HG03521 (cell line): ENCODE results near the gene DBP.

Experiments used
- ATAC-seq: cut with Tn5 transposase; IDR thresholded peaks from one replicate; pipeline ENCODE4 v1.9.1; 2021; ENCODE audit warnings: mild to moderate bottlenecking, moderate library complexity; ENCODE audit not compliant: unreplicated experiment

The DBP gene

DNA sequence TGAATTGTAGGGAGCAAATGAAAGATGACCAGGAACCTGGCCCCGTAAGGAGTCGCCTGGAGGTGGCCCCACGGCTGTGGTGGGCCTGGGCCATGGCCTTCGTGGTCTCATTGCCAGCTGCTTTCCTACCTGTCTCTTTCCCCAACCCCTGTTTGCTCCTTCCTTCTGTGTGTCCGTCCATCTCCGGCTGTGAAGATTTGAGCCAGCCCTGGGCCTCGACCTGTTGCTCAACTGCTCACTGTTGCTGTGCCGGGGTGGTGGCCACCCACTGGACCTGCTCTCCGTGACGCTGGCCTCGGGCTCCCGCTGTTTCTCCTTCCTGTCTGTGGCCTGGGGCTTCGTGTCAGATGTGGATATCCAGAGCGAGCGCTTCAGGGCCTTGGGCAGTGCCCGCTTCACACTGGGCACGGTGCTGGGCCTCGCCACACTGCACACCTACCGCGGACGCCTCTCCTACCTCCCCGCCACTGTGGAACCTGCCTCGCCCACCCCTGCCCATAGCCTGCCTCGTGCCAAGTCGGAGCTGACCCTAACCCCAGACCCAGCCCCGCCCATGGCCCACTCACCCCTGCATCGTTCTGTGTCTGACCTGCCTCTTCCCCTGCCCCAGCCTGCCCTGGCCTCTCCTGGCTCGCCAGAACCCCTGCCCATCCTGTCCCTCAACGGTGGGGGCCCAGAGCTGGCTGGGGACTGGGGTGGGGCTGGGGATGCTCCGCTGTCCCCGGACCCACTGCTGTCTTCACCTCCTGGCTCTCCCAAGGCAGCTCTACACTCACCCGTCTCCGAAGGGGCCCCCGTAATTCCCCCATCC, 8.5 kb downstream of the DBP start:
- ATAC-seq = no peak

- ATAC-seq = no peak
These were observed 9.3 kb downstream of the DBP start for GRCh38 chr19:48627865-48628314.

DNA sequence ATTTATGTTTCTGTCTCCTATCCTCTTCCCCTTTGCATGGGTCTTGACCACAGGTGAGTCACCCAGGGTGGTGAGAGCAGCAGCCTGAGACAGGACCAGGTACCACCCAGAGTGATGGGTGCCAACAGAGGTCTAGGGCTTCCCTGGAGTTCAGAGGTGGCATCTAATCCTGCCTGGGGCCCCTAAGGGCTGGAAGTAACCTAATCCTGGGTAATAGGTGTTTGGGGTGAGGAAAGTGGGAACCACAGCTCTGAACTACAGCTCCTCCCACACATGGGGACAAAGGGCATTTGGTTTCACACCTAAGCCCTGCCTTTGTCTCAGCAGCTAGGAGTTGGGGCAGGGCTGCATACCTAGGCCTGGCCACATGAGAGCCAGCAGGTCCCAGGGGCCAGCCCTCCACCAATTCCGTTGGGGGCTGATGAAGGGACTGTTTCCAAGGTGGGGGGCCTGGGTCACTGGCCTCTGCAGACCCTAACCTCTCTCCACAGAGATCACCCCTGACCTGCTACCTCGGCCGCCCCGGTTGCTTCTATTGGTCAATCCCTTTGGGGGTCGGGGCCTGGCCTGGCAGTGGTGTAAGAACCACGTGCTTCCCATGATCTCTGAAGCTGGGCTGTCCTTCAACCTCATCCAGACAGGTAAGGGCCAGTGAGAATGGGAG, 9.8 kb downstream of the DBP start:
- ATAC-seq = no peak

DNA sequence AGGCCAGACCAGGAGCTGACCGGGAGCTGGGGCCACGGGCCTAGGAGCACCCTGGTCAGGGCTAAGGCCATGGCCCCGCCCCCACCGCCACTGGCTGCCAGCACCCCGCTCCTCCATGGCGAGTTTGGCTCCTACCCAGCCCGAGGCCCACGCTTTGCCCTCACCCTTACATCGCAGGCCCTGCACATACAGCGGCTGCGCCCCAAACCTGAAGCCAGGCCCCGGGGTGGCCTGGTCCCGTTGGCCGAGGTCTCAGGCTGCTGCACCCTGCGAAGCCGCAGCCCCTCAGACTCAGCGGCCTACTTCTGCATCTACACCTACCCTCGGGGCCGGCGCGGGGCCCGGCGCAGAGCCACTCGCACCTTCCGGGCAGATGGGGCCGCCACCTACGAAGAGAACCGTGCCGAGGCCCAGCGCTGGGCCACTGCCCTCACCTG, 11.3 kb downstream of the DBP start:
- ATAC-seq = no peak

DNA sequence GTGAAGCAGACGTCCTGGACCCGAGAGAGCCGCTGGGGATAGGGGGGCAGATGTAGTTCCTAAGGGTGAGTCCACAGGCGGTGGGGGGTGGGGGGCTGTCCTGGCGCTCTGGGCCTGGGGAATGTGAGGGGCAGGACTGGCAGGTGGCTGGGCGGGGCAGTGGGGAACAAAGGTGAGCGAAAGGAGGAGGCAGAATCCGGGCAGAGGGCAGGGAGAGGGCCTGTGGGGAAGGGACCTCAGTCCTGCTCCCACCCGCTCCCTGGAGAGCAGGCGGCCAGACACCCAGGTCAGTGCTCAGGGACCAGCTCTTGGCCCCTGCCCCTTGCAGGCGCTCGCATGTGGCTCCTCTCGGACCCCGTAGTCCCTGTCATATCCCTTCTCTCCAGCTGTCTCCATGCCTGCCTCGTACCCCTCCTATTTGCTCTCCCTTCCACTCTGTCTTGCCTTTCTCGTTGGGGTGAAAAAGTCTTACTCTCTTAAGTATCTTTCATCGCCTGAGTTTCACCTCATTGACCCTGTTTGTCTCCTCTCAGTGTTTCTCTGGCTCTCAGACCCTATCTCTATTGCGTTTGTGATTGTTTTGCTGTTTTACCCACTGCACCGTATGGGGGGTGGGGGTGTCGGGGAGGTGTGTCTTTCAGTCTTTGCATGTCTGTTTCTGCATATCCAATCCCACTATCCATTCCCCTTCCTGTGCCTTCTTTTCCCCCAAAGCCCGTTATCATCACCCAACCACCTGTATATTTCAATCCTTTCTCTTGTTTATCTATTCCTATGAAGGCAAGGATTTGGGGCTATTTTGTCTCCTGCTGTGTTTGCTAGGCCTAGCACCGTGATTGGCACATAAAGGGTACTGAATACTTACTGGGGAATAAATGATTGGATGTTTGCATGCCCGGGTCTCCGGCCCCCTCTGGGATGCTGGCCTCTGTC, 12.1 kb downstream of the DBP start:
- ATAC-seq = no peak

GRCh38 chr19:48624067-48624594, 13.0 kb downstream of the DBP start:
- ATAC-seq = peak; percentile 56

DNA sequence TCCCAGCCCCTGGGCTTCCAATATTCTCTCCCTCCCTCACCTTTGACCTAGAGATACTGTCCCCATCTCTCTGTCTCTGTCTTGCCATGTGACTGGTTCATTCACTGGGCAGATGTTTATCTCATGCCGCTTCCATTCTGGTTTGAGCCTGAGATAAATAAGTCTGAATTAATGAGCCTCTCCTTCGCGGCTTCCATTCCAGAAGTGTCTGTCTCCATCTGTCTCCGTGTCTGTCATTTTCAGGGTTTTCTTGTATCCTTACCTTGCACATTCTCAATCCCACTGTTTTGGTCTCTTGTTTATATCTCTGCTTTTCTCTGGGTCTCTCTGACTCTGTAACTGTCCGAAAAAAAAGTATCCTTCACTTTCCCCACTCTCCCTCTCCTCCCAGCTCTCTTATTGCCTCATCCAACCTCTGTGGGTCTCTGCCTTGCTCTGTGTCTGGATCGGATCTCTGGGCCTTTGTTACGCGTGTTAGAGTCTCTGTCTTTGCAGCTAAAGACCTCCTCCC, 13.6 kb downstream of the DBP start:
- ATAC-seq = no peak

DNA sequence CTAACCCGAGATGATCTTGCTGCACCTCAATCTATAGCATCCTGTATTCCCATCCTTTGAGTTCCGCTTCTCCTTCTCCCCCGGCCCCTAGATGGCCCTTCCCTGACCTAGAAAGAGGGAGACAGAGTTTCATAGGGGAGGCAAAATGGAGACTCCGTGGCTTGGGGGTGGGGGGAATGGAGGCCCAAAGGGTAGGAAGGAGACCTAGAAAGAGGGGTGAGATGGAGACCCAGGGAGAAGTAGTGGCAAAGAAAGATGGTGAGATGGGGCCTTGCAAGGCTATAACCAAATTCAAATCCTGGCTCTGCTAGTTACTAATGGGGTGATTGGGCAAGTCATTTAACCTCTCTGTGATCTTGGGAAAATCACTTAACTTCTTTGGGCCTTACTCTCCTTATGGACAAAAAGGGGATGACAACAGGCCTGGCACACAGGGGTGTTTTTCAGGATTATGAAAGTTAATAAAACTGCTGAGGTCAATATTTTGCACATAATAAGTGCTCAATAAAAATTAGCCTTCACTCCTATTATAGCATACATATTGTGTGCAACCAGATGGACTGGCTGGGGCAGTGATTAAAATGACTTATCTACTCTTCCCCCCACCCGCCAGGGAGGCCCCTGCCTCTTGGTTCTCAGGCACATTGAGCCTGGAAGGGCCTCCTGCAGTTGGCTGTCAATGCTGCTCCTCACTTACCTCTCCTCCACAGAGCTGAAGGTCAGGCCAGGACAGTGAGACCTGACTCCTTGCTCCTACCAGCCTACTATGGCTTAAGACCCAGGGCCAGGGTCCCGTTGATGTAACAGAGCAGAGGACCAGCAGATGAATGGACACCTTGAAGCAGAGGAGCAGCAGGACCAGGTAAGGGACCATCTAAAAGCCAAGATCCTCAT, 17.2 kb downstream of the DBP start:
- ATAC-seq = no peak

GRCh38 chr19:48618916-48619691, 18.1 kb downstream of the DBP start, which contains the start of the genes RPL18 and SPHK2:
Gene RPL18, minus strand, starts transcription at chr19:48619178. Its CDS starts 35 bp downstream, at chr19:48619143.
Gene SPHK2, plus strand, starts transcription at chr19:48619506. Its CDS starts 1,009 bp downstream, at chr19:48620515.
- ATAC-seq = peak; percentile 88

GRCh38 chr19:48618278-48618915, 18.8 kb downstream of the DBP start:
- ATAC-seq = no peak

GRCh38 chr19:48617146-48617937, 19.8 kb downstream of the DBP start:
- no peak for ATAC-seq

GRCh38 chr19:48616491-48617056, 20.6 kb downstream of the DBP start:
- no peak for ATAC-seq

GRCh38 chr19:48616041-48616436, 21.1 kb downstream of the DBP start:
- ATAC-seq = no peak

GRCh38 chr19:48615231-48616040, 21.7 kb downstream of the DBP start:
- ATAC-seq = no peak

DNA sequence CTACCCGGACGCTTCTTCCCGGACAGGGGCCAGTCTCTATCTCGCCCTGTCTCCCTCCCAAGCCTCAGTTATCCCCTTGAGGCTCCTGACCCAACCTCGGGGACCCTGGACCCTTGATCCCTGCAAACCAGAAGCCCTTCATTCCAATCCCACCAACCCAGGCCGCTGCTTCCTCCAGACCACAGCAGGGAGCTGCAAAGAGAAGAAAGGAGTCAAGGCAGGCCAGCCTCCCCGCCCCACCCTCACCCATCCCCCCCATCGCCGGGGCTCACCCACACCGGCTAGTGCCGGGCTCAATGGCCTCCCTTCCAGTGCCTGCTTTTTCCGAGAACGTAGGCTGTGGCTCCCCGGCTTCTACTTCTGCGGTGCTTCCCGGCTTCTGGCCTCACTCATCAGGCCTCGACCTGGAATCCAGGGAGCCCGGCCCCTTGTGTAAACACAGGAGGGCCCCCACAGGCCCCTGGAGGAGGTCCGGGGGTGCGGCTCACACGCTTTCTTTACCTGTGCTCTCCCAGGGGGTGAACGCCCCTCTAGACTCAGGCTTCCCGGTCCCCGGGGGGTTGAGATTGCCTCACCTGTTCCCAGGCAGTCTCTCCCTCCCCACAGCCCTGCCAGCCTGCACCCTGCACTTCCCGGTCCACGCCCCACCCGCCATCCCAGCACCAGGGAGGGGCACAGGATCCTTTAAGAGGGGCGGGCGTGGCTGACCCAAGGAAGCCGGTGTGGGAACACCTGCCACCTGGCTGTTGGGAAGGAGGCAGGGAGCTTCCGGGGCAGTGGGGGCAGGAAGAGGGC, 22.5 kb downstream of the DBP start, which contains the start of gene FAM83E:
FAM83E (minus strand) TSS at position 641 of the 795 bp plus-strand sequence. CDS start 1,704 bp downstream, outside the sequence.
- no peak for ATAC-seq
